Keratinocyte (primary cell): ENCODE results near the gene ATF6. TPM values are rescaled to one million over a fixed set of nuclear protein-coding genes. Genes with fewer than 3 reads are reported as not detected.

ENCODE experiments used
- DNase-seq: peaks from one replicate; pipeline ENCODE4 v3.0.0-alpha.2; 2011; ENCODE audit warnings: low read depth, missing footprints, low spot score
- FAIRE-seq: peaks from 2 replicates; lab custom pipeline; 2011; peaks lifted over from hg19 to GRCh38; lab: Jason Lieb, UNC
- H2AFZ ChIP-seq: 2 replicates; pipeline ENCODE4 v1.6.0; 2012; ENCODE audit warnings: low read length, control low read depth, inconsistent platforms; ENCODE audit not compliant: control insufficient read depth
- H3K27ac ChIP-seq: 2 replicates; pipeline ENCODE4 v1.5.1; 2011; ENCODE audit warnings: low read length; ENCODE audit not compliant: control insufficient read depth, insufficient read depth
- H3K27me3 ChIP-seq: 3 replicates; pipeline ENCODE4 v1.6.0; 2011; ENCODE audit warnings: low read length; ENCODE audit not compliant: control insufficient read depth, insufficient read depth; ENCODE audit errors: extremely low read depth
- H3K36me3 ChIP-seq, 2 experiments: 2 replicates in 1 of 2; 3 replicates in 1 of 2; pipeline ENCODE4 v1.5.1; 2011; ENCODE audit warnings: low read length in 2 of 2, mild to moderate bottlenecking in 1 of 2; ENCODE audit not compliant: control insufficient read depth in 2 of 2, insufficient read depth in 2 of 2; ENCODE audit errors: extremely low read depth in 1 of 2
- H3K4me1 ChIP-seq: 3 replicates; pipeline ENCODE4 v1.5.1; 2011; ENCODE audit warnings: low read length; ENCODE audit not compliant: control insufficient read depth, insufficient read depth; ENCODE audit errors: extremely low read depth
- H3K4me2 ChIP-seq: 3 replicates; pipeline ENCODE4 v1.6.0; 2011; ENCODE audit warnings: low read depth, low read length; ENCODE audit not compliant: control insufficient read depth, insufficient read depth; ENCODE audit errors: extremely low read depth
- H3K4me3 ChIP-seq, 3 experiments: fragments of 200-600 bp in 1 of 3; sonication (generic) in 1 of 3; 2 replicates in 2 of 3; 3 replicates in 1 of 3; pipeline ENCODE4 v1.5.1; 2011 to 2016; ENCODE audit warnings: low read length in 3 of 3, mild to moderate bottlenecking in 3 of 3, control low read depth in 2 of 3, inconsistent platforms in 1 of 3, low read depth in 1 of 3, mixed read lengths in 1 of 3, mixed run types in 1 of 3, moderate library complexity in 1 of 3; ENCODE audit not compliant: control insufficient read depth in 2 of 3, insufficient read depth in 2 of 3; ENCODE audit errors: extremely low read depth in 1 of 3
- H3K79me2 ChIP-seq: 2 replicates; pipeline ENCODE4 v1.6.0; 2012; ENCODE audit warnings: low read length; ENCODE audit not compliant: control insufficient read depth, insufficient read depth
- H3K9ac ChIP-seq: 3 replicates; pipeline ENCODE4 v1.6.0; 2011; ENCODE audit warnings: low read length; ENCODE audit not compliant: control insufficient read depth, insufficient read depth; ENCODE audit errors: extremely low read depth
- H3K9me1 ChIP-seq: 3 replicates; pipeline ENCODE4 v1.6.0; 2011; ENCODE audit warnings: low read length; ENCODE audit not compliant: control insufficient read depth, insufficient read depth; ENCODE audit errors: extremely low read depth
- H3K9me3 ChIP-seq: 2 replicates; pipeline ENCODE4 v1.5.1; 2012; ENCODE audit warnings: low read depth, low read length; ENCODE audit not compliant: control insufficient read depth
- H4K20me1 ChIP-seq: 3 replicates; pipeline ENCODE4 v1.6.0; 2011; ENCODE audit warnings: low read length; ENCODE audit not compliant: control insufficient read depth, insufficient read depth; ENCODE audit errors: extremely low read depth
- EZH2 ChIP-seq: IDR thresholded peaks from one replicate; pipeline ENCODE4 v1.6.1; 2012; ENCODE audit warnings: inconsistent platforms, mild to moderate bottlenecking, low read length, moderate library complexity
- dilution Hi-C: fragments of 300-500 bp; cut with MboI; formaldehyde crosslinking; loops from one replicate; pipeline ENCODE4 v1.7.0; 2020; ENCODE audit warnings: low sequenced_read_pairs; ENCODE audit not compliant: extremely low pct_ligation_motif_present
- polyA plus RNA-seq, 5 experiments: library from polyadenylated mRNA; depleted of rRNA in 3 of 5; stranded (reverse) in 3 of 5; stranded (forward) in 1 of 5; unstranded in 1 of 5; fragments of >200 nt; gene quantifications; 1 replicate in 1 of 5; 2 replicates in 3 of 5; 3 replicates in 1 of 5; pipeline versions ENCODE4 v1.2.1 to v1.2.3, GENCODE V29; 2011 to 2012; ENCODE audit warnings: missing spikeins in 2 of 5, low read depth in 1 of 5, low replicate concordance in 1 of 5
- TF ChIP-seq, protein P1 (sequence below), 3 experiments: IDR thresholded peaks in 1 of 3; conservative IDR thresholded peaks in 1 of 3; optimal IDR thresholded peaks in 1 of 3; 2 replicates in 2 of 3; 3 replicates in 1 of 3; pipeline versions ENCODE3 to v1.5.1; 2011; ENCODE audit warnings: low read length in 3 of 3, mild to moderate bottlenecking in 3 of 3, moderate library complexity in 2 of 3, control low read depth in 1 of 3, inconsistent platforms in 1 of 3; ENCODE audit not compliant: insufficient read depth in 2 of 3; ENCODE audit errors: extremely low read depth in 1 of 3

The ATF6 gene
- polyA plus RNA-seq, 1 donor (not counting 4 experiments of a cell fraction or from before 2014, with no cell fraction given) = 19.7 TPM

DNA sequence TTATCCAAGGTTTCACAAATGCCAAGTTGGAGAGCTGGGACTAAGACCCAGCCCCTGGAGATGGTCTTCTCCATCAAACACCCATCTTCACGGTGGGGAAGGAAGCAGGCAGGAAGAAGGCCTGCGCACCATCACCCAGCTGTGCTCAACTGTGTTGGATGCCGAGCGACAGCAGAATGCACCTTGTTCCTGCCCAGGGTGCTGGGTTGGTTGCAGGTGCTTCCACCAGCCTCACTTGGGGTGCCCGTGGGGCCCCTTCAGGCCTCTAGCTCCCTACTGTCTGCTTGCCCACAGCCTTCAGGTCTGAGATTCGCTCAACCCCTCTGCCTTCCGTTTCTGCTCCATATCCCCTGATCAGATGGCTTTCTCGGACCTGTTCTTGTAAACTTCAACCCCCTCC lies 215.0 kb downstream of the ATF6 start:
- Histone ChIP-seq H2AFZ (no peak overlapping the region), H4K20me1 (peaks cover 2% of the 10 kb centered on the region), H3K36me3 (no peaks in the 10 kb centered on the region), H3K9me3 (no peaks in the 10 kb centered on the region), H3K4me2 (no peak overlapping the region), H3K79me2 (no peaks in the 10 kb centered on the region), H3K27ac (no peak overlapping the region), H3K27me3 (peaks cover 41% of the 10 kb centered on the region), H3K4me1 (no peaks in the 10 kb centered on the region), H3K4me3 (no peak overlapping the region), H3K9ac (no peak overlapping the region), H3K9me1 (no peaks in the 10 kb centered on the region)
- no peak for DNase-seq
- dilution Hi-C loops = no loop called here
- no peak for FAIRE-seq
- TF ChIP-seq, protein P1, sequence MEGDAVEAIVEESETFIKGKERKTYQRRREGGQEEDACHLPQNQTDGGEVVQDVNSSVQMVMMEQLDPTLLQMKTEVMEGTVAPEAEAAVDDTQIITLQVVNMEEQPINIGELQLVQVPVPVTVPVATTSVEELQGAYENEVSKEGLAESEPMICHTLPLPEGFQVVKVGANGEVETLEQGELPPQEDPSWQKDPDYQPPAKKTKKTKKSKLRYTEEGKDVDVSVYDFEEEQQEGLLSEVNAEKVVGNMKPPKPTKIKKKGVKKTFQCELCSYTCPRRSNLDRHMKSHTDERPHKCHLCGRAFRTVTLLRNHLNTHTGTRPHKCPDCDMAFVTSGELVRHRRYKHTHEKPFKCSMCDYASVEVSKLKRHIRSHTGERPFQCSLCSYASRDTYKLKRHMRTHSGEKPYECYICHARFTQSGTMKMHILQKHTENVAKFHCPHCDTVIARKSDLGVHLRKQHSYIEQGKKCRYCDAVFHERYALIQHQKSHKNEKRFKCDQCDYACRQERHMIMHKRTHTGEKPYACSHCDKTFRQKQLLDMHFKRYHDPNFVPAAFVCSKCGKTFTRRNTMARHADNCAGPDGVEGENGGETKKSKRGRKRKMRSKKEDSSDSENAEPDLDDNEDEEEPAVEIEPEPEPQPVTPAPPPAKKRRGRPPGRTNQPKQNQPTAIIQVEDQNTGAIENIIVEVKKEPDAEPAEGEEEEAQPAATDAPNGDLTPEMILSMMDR (optimal IDR thresholded peaks at IDR 0.05 in 1 of 3, IDR thresholded peaks at IDR 0.05 in 1 of 3, conservative IDR thresholded peaks at IDR 0.05 in 1 of 3; ENCODE audit: extremely low read depth in 1 of 3, insufficient read depth in 2 of 3, low read length in 3 of 3) = no peak
- TF ChIP-seq EZH2 = no peak

DNA sequence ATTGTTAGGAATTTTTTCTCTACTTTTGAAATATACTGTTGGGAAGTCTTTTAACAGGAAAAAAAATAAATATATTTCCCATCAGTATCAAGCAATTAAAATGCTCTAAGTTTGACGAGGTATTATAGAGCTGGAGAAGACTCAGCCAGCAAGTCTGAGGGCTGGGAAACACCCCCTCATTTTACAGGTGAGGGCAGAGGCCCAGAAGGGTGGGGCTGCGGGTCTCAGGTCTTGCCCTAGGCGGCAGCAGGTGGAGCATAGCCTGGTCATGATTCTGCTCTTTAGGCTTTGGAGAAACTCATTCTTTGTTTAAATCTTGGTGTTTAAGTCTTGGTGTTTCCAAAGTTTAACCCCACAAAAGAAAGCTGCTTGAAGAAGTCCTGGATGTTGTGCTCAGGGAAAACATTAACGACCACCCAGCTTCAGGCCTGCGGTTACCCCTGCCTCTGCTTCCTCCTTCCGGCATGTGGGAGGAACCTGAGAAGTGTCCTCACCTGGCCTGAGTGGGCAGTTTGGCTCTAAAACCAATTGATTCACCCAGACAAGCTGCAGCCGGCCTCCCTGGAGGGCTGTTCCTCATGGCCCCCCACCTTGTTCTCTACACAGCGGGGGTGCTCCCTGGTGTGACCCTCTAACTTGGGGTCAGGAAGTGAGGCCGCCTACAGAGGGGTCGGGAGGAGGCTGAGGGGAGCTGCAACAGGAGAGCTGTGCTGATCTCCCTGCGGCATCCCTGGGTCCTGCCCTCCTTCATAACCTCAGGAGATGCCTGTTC lies 215.8 kb downstream of the ATF6 start:
- H3K9ac ChIP-seq = no peak overlapping the region
- H3K79me2 ChIP-seq = no peaks in the 10 kb centered on the region
- no peak overlapping the region for H3K27ac ChIP-seq
- H3K36me3 ChIP-seq = no peaks in the 10 kb centered on the region
- no peak for FAIRE-seq
- peaks cover 2% of the 10 kb centered on the region for H4K20me1 ChIP-seq
- dilution Hi-C loops = no loop called here
- H3K4me2 ChIP-seq = no peak overlapping the region
- H3K9me1 ChIP-seq = no peaks in the 10 kb centered on the region
- H3K4me1 ChIP-seq = no peaks in the 10 kb centered on the region
- H3K27me3 ChIP-seq = peaks cover 37% of the 10 kb centered on the region
- TF ChIP-seq, protein P1 (optimal IDR thresholded peaks at IDR 0.05 in 1 of 3, IDR thresholded peaks at IDR 0.05 in 1 of 3, conservative IDR thresholded peaks at IDR 0.05 in 1 of 3; ENCODE audit: extremely low read depth in 1 of 3, insufficient read depth in 2 of 3, low read length in 3 of 3) = no peak
- no peak for TF ChIP-seq EZH2
- H3K9me3 ChIP-seq = no peaks in the 10 kb centered on the region
- H3K4me3 ChIP-seq = no peak overlapping the region
- H2AFZ ChIP-seq = no peak overlapping the region
- no peak for DNase-seq
